GM12878 (cell line): ENCODE results near the gene RPL37A. TPM values are rescaled to one million over a fixed set of nuclear protein-coding genes. Genes with fewer than 3 reads are reported as not detected.

Experiments used
- ATF7 ChIP-seq: fragments of 450-650 bp; IDR thresholded peaks from 2 replicates; pipeline ENCODE4 v1.6.1; 2016; ENCODE audit warnings: low read depth, mild to moderate bottlenecking
- BCL3 ChIP-seq: IDR thresholded peaks from 2 replicates; pipeline ENCODE4 v1.6.1; 2011; ENCODE audit warnings: borderline replicate concordance, low read depth, mild to moderate bottlenecking, moderate library complexity, low read length; ENCODE audit not compliant: insufficient read depth, poor library complexity, severe bottlenecking
- BHLHE40 ChIP-seq, 2 experiments: fragments of 450-650 bp in 1 of 2; IDR thresholded peaks; 2 replicates each; pipeline ENCODE4 v1.6.1; 2011 to 2017; ENCODE audit warnings: low read depth in 2 of 2, borderline replicate concordance in 1 of 2, improper control_type of control experiment in 1 of 2, low read length in 1 of 2, mild to moderate bottlenecking in 1 of 2
- BRCA1 ChIP-seq: IDR thresholded peaks from 2 replicates; pipeline ENCODE4 v1.6.1; 2011; ENCODE audit warnings: low read depth, low read length, improper control_type of control experiment
- EED ChIP-seq: sonication (generic); IDR thresholded peaks from 2 replicates; pipeline ENCODE4 v1.6.1; 2016; ENCODE audit warnings: antibody characterized with exemption, low read depth
- ETV6 ChIP-seq, 2 experiments: fragments of 450-650 bp in 1 of 2; IDR thresholded peaks in 1 of 2; conservative IDR thresholded peaks in 1 of 2; 2 replicates each; pipeline ENCODE4 v1.6.1; 2014; ENCODE audit warnings: antibody characterized with exemption in 1 of 2, borderline replicate concordance in 1 of 2, low read depth in 1 of 2, mild to moderate bottlenecking in 1 of 2, moderate library complexity in 1 of 2
- EZH2 ChIP-seq: IDR thresholded peaks from 2 replicates; pipeline ENCODE4 v1.6.1; 2012; ENCODE audit warnings: low read depth, mild to moderate bottlenecking, control low read depth, inconsistent platforms, low read length, borderline replicate concordance; ENCODE audit not compliant: control insufficient read depth
- JUND ChIP-seq: IDR thresholded peaks from 2 replicates; pipeline ENCODE4 v1.6.1; 2012; ENCODE audit warnings: low read depth, mild to moderate bottlenecking, low read length, improper control_type of control experiment, moderate library complexity
- KLF5 ChIP-seq: fragments of 450-650 bp; IDR thresholded peaks from 2 replicates; pipeline ENCODE4 v1.6.1; 2014; ENCODE audit warnings: mild to moderate bottlenecking; ENCODE audit not compliant: partially characterized antibody
- MTA3 ChIP-seq: IDR thresholded peaks from 2 replicates; pipeline ENCODE4 v1.6.1; 2012; ENCODE audit warnings: low read length, inconsistent platforms, borderline replicate concordance
- NFYA ChIP-seq: IDR thresholded peaks from 2 replicates; pipeline ENCODE4 v1.6.1; 2011; ENCODE audit warnings: low read depth, mild to moderate bottlenecking, low read length, improper control_type of control experiment, borderline replicate concordance
- NR2C2 ChIP-seq: IDR thresholded peaks from 2 replicates; pipeline ENCODE4 v1.6.1; 2011; ENCODE audit warnings: borderline replicate concordance, low read depth; ENCODE audit not compliant: control insufficient read depth, insufficient read length
- PBX3 ChIP-seq: IDR thresholded peaks from 2 replicates; pipeline ENCODE4 v1.6.1; 2011; ENCODE audit warnings: mild to moderate bottlenecking, low read depth, low read length, moderate library complexity; ENCODE audit not compliant: insufficient replicate concordance
- POLR2AphosphoS2 ChIP-seq: IDR thresholded peaks from 2 replicates; pipeline ENCODE4 v1.6.1; 2011; ENCODE audit warnings: low read depth, mild to moderate bottlenecking, low read length, improper control_type of control experiment, moderate library complexity
- RAD21 ChIP-seq: IDR thresholded peaks from 2 replicates; pipeline ENCODE4 v1.6.1; 2011; ENCODE audit warnings: mild to moderate bottlenecking, low read depth, low read length, moderate library complexity; ENCODE audit not compliant: insufficient read depth
- SIN3A ChIP-seq: IDR thresholded peaks from 2 replicates; pipeline ENCODE4 v1.6.1; 2012; ENCODE audit warnings: low read depth, low read length, improper control_type of control experiment
- SPI1 ChIP-seq: IDR thresholded peaks from 2 replicates; pipeline ENCODE4 v1.6.1; 2011; ENCODE audit warnings: low read depth, mild to moderate bottlenecking, low read length, moderate library complexity, borderline replicate concordance; ENCODE audit not compliant: insufficient read depth
- SUZ12 ChIP-seq: fragments of 200-600 bp; sonication (generic); IDR thresholded peaks from one replicate; pipeline ENCODE4 v1.6.1; 2018; ENCODE audit warnings: antibody characterized with exemption, mild to moderate bottlenecking; ENCODE audit not compliant: unreplicated experiment
- TCF7 ChIP-seq: IDR thresholded peaks from 2 replicates; pipeline ENCODE4 v1.6.1; 2014; ENCODE audit warnings: antibody characterized with exemption, borderline replicate concordance
- WRNIP1 ChIP-seq: IDR thresholded peaks from 2 replicates; pipeline ENCODE4 v1.6.1; 2011; ENCODE audit warnings: low read depth, low read length, improper control_type of control experiment, borderline replicate concordance
- ZNF274 ChIP-seq: IDR thresholded peaks from one replicate; pipeline ENCODE4 v1.8.0; 2011; ENCODE audit not compliant: insufficient read length, insufficient read depth
- ZNF687 ChIP-seq: fragments of 450-650 bp; IDR thresholded peaks from 2 replicates; pipeline ENCODE4 v1.6.1; 2017; ENCODE audit warnings: mild to moderate bottlenecking, moderate library complexity
- ZSCAN29 ChIP-seq: fragments of 450-650 bp; IDR thresholded peaks from 2 replicates; pipeline ENCODE4 v1.6.1; 2017; ENCODE audit warnings: mild to moderate bottlenecking, moderate library complexity
- polyA plus RNA-seq, 11 experiments: library from polyadenylated mRNA; depleted of rRNA in 4 of 11; unstranded in 6 of 11; stranded (reverse) in 5 of 11; fragments of >200 nt; fragmentation: Nextera tagmentation in 4 of 11; fragmentation: Illumina TruSeq in 1 of 11; extraction: Ambion mirVana in 4 of 11; extraction: Trizol in 1 of 11; gene quantifications; 1 replicate in 1 of 11; 2 replicates in 10 of 11; pipeline versions ENCODE4 v1.2.1 to v1.2.3, GENCODE V29; 2011 to 2016; ENCODE audit warnings: inconsistent platforms in 2 of 11, missing spikeins in 2 of 11, low read depth in 1 of 11
- total RNA-seq, 4 experiments: library from RNA; depleted of rRNA in 3 of 4; stranded (reverse); fragments of >200 nt in 3 of 4; fragmentation: Illumina TruSeq in 1 of 4; extraction: Trizol in 1 of 4; gene quantifications; 2 replicates each; pipeline versions ENCODE4 v1.2.1 to v1.2.3, GENCODE V29; 2013 to 2021

RPL37A gene
- total and polyA plus RNA-seq, 10 of the 15 experiments (the other 5 are each of a cell fraction or from before 2014, with no cell fraction given), result 2,847 to 6,854 (median 5,110) TPM

GRCh38 chr2:216474925-216475670 is 23.5 kb upstream of the RPL37A start (continued):
- TF ChIP-seq BCL3 (no peak), WRNIP1 (no peak), KLF5 (no peak), TCF7 (no peak), RAD21 (no peak), ZNF687 (no peak), SUZ12 (no peak), POLR2AphosphoS2 (no peak), EZH2 (no peak), NFYA (no peak), PBX3 (no peak), ATF7 (no peak), ZNF274 (no peak), NR2C2 (no peak), BHLHE40 (IDR thresholded peaks at IDR 0.05; ENCODE audit: borderline replicate concordance in 1 of 2, low read depth in 2 of 2, low read length in 1 of 2) (0 out of 4 replicates have a peak, but pooled peaks of 1 of the 2 experiments have one; percentile 18), EED (peak; percentile 81), SIN3A (no peak), SPI1 (peak; percentile 61; the same call in 1 of the 2 replicates), BRCA1 (no peak), ETV6 (conservative IDR thresholded peaks at IDR 0.05 in 1 of 2, IDR thresholded peaks at IDR 0.05 in 1 of 2; ENCODE audit: borderline replicate concordance in 1 of 2, low read depth in 1 of 2) (peak in 1 of 2 experiments; percentile 67; a peak in 2 of 4 replicates), JUND (no peak), ZSCAN29 (no peak), MTA3 (no peak)
